Calu3 (cell line): ENCODE results near the gene ZBTB8OS. TPM values are rescaled to one million over a fixed set of nuclear protein-coding genes. Genes with fewer than 3 reads are reported as not detected.

ENCODE experiments used
- BruUV-seq: library from RNA; stranded (reverse); fragments of 400-500 nt; replicated peaks from 2 replicates; lab custom pipeline; 2021; lab: Mats Ljungman, UMichigan
- CTCF ChIA-PET: fragments of 300-600 bp; sonication (Branson Sonifier 250); formaldehyde crosslinking; loops from one replicate; lab custom pipeline; 2022; ENCODE audit warnings: antibody characterized with exemption; lab: Charles Lee
- DNase-seq: peaks from one replicate; pipeline ENCODE4 v3.0.0; 2022
- H3K27ac Mint-ChIP-seq: one replicate; pipeline ENCODE4 v1.8.0; 2022; ENCODE audit warnings: mixed read lengths; ENCODE audit not compliant: unreplicated experiment
- H3K27me3 Mint-ChIP-seq: one replicate; pipeline ENCODE4 v1.8.0; 2022; ENCODE audit warnings: mixed read lengths; ENCODE audit not compliant: unreplicated experiment
- H3K36me3 Mint-ChIP-seq: one replicate; pipeline ENCODE4 v1.8.0; 2022; ENCODE audit warnings: mild to moderate bottlenecking, moderate library complexity, mixed read lengths; ENCODE audit not compliant: insufficient read depth, unreplicated experiment
- H3K4me1 Mint-ChIP-seq: one replicate; pipeline ENCODE4 v1.8.0; 2022; ENCODE audit warnings: mild to moderate bottlenecking, low read depth, mixed read lengths; ENCODE audit not compliant: unreplicated experiment
- H3K4me3 Mint-ChIP-seq: one replicate; pipeline ENCODE4 v1.8.0; 2022; ENCODE audit warnings: mild to moderate bottlenecking, low read depth, moderate library complexity, mixed read lengths; ENCODE audit not compliant: unreplicated experiment
- H3K9me3 Mint-ChIP-seq: one replicate; pipeline ENCODE4 v1.8.0; 2022; ENCODE audit warnings: low read depth, mixed read lengths; ENCODE audit not compliant: unreplicated experiment
- CTCF ChIP-seq: fragments of 200-600 bp; IDR thresholded peaks from one replicate; pipeline ENCODE4 v1.8.0; 2022; ENCODE audit warnings: antibody characterized with exemption; ENCODE audit not compliant: unreplicated experiment
- intact Hi-C: fragments of 100-400 bp; cut with micrococcal nuclease; formaldehyde crosslinking; loops from one replicate; pipeline ENCODE4 v1.10.0; 2022; ENCODE audit not compliant: unreplicated experiment
- total RNA-seq: library from RNA; stranded (reverse); gene quantifications from 2 replicates; pipeline ENCODE4 v1.2.3, GENCODE V29; 2022

The ZBTB8OS gene
- total RNA-seq, 1 experiment from 2014 or later, result 51.6 TPM

DNA sequence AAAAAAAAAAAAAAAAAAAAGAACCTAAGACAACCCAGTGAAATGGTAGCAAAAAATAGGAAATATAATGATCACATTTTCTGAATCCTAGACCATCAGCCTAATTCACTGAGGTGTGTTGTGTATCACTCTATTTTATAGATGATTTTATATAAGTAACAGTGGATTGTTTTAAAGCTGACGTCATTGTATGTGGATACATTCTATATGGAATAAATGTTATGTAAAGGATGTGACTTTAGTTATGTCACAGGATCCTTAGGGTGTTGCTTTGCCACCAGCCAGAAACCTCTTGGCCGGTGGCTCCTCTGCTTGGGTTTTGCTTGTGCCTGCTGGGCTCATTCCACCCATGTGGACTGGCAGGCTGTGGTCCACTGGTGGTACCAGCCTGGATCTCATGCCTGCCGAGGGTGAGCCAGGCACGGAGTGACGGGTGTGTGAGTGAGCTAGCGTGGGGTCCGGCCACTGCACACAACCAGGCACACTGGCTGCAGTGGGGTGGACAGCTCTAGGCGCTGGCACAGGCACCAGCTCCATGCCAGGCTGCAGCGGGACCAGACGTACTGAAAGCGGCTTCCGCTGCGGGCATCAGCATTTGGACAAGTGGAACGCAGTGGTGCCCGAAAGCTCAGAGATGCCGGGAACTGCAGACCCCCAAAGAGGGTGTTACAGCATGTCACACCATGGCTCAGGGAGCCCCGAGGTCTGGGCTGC lies 44.5 kb downstream of the ZBTB8OS start:
- CTCF ChIA-PET, result no interaction called here
- no peak for TF ChIP-seq CTCF
- Mint-ChIP-seq H3K27ac (no peak overlapping the region), H3K27me3 (no peaks in the 10 kb centered on the region), H3K4me3 (no peak overlapping the region), H3K4me1 (no peaks in the 10 kb centered on the region), H3K9me3 (no peaks in the 10 kb centered on the region), H3K36me3 (no peaks in the 10 kb centered on the region)
- DNase-seq, result no peak
- no TSS peak for BruUV-seq
- intact Hi-C loops, result no loop called here

DNA sequence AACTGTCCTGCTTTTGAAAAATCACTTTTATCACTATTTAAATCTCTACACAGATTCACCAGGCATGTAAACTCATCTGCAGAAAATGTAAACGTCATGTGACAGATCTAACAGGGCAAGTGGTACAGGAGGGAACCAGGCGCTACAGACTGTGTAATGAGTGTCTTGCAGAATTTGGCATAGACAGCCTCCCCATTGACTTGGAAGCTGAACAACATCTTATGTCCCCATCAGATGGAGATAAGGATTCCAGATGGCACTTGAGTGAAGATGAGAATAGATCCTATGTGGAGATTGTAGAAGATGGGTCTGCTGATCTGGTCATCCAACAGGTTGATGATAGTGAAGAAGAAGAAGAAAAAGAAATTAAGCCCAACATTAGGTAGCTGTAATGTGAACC lies 50.3 kb downstream of the ZBTB8OS start:
- CTCF ChIA-PET, result no interaction called here
- H3K27me3 Mint-ChIP-seq, result no peaks in the 10 kb centered on the region
- no peaks in the 10 kb centered on the region for H3K4me1 Mint-ChIP-seq
- no peak overlapping the region for H3K4me3 Mint-ChIP-seq
- DNase-seq, result no peak
- H3K36me3 Mint-ChIP-seq, result no peaks in the 10 kb centered on the region
- intact Hi-C loops, result no loop called here
- no peak for TF ChIP-seq CTCF
- H3K27ac Mint-ChIP-seq, result no peak overlapping the region
- H3K9me3 Mint-ChIP-seq, result no peaks in the 10 kb centered on the region
- no TSS peak for BruUV-seq

- CTCF ChIA-PET, result interaction anchor here (0.6 kb wide), 1 partner anchor 99 kb away, joined by 3 read pairs; no protein-coding TSS in a partner anchor
- DNase-seq, result no peak
- Mint-ChIP-seq H3K36me3 (no peaks in the 10 kb centered on the region), H3K27me3 (no peaks in the 10 kb centered on the region), H3K4me1 (no peaks in the 10 kb centered on the region), H3K4me3 (no peak overlapping the region), H3K9me3 (no peaks in the 10 kb centered on the region), H3K27ac (no peak overlapping the region)
- no peak for TF ChIP-seq CTCF
- no TSS peak for BruUV-seq
- intact Hi-C loops, result no loop called here
Measured at GRCh38 chr1:32592943-32593342, 57.4 kb downstream of the ZBTB8OS start.

- CTCF ChIA-PET, result no interaction called here
- H3K27ac Mint-ChIP-seq, result no peak overlapping the region
- no TSS peak for BruUV-seq
- no peaks in the 10 kb centered on the region for H3K4me1 Mint-ChIP-seq
- no peaks in the 10 kb centered on the region for H3K36me3 Mint-ChIP-seq
- H3K4me3 Mint-ChIP-seq, result no peak overlapping the region
- intact Hi-C loops, result no loop called here
- no peak for TF ChIP-seq CTCF
- DNase-seq, result no peak
- H3K27me3 Mint-ChIP-seq, result no peaks in the 10 kb centered on the region
- no peaks in the 10 kb centered on the region for H3K9me3 Mint-ChIP-seq
Measured at GRCh38 chr1:32580348-32581017, 69.9 kb downstream of the ZBTB8OS start.

Other genes with a start within 250 kb of the ZBTB8OS start
- 0.32 and 0.35 TPM in 2 replicates for gene ZBTB8B, start 185.5 kb downstream of the ZBTB8OS start, total RNA-seq
- gene ZBTB8A, start 111.1 kb downstream of the ZBTB8OS start, total RNA-seq, result 4.3 and 4.7 TPM in 2 replicates
- gene RBBP4, start 658 bp upstream of the ZBTB8OS start, total RNA-seq, result 232 and 242 TPM in 2 replicates
- gene SYNC, start 52.2 kb upstream of the ZBTB8OS start, total RNA-seq, result 0.19 and 0.51 TPM in 2 replicates
- gene YARS1, start 166.8 kb upstream of the ZBTB8OS start, total RNA-seq, result 186 and 188 TPM in 2 replicates
- gene S100PBP, start 167.1 kb upstream of the ZBTB8OS start, total RNA-seq, result 57.4 and 61.1 TPM in 2 replicates
- 0.15 TPM in 1 of 2 replicates, not detected in the other for gene FNDC5, start 220.4 kb upstream of the ZBTB8OS start, total RNA-seq
- not detected in 2 replicates for gene HPCA, start 235.9 kb upstream of the ZBTB8OS start, total RNA-seq